ENCODE results near the gene ZNF750.
A peak's percentile ranks its signal among the peaks of the same experiment; 100 is the strongest.

Gene ZNF750

DNA sequence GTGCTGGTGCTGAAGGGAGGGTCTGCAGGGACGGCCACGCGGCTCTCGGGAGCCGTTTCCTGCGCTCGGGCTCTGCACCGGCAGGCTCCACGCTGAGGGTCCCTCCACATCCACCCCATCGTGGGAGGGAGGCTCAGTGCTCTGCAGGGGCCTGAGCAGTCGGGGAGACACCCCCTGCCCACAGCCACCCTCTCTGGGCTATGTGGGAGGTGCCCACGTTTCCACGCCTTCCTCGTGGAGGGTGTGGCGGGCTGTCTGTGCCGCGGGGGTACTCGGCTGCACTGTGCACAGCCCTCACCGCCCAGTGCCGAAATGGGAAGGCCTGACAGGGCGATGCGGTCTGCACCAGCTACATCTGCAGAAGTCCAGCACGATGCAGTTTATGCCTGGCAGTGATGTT is 25.5 kb upstream of the ZNF750 start:
- no peak for DNase-seq
- H3K27ac ChIP-seq (ENCODE audit: low read depth, low read length): no peak overlapping the region
- H3K9me3 ChIP-seq (ENCODE audit: insufficient read depth, low read depth, low read length): peaks cover 3% of the 10 kb centered on the region
- no peaks in the 10 kb centered on the region for H3K27me3 ChIP-seq (ENCODE audit: insufficient read depth, low read length)
- no peak overlapping the region for H2AFZ ChIP-seq (ENCODE audit: insufficient read depth, low read length, poor library complexity)
- no peak overlapping the region for H4K12ac ChIP-seq (ENCODE audit: low read depth, low read length)
- peaks cover 7% of the 10 kb centered on the region for H3K79me2 ChIP-seq (ENCODE audit: control insufficient read depth, insufficient read depth, low read length, poor library complexity)
- H2AK5ac ChIP-seq (ENCODE audit: low read length): peak overlapping the region; percentile 66
- peak overlapping the region; percentile 20 for H2BK12ac ChIP-seq (ENCODE audit: low read length)
- H4K91ac ChIP-seq (ENCODE audit: low read depth, low read length): peak overlapping the region; percentile 52
- H3K14ac ChIP-seq (ENCODE audit: low read length): peak overlapping the region; percentile 6
- H2BK120ac ChIP-seq (ENCODE audit: insufficient read depth, low read length, poor library complexity): peak overlapping the region; percentile 39
- no peak overlapping the region for H3K9ac ChIP-seq (ENCODE audit: low read length)
- H2BK5ac ChIP-seq (ENCODE audit: low read depth, low read length, poor library complexity): no peak overlapping the region
- no CpG with 5 or more reads among the region's 23 CpGs for WGBS (ENCODE audit: extremely low coverage, insufficient coverage, insufficient read length)
- peak overlapping the region; percentile 33 for H3K18ac ChIP-seq (ENCODE audit: low read length)
- H3K4me1 ChIP-seq (ENCODE audit: control insufficient read depth in 1 of 2, insufficient read depth in 2 of 2, low read length in 2 of 2): peaks cover 53 to 55% of the 10 kb centered on the region in 2 experiments
- H3K79me1 ChIP-seq (ENCODE audit: low read length): peaks cover 32% of the 10 kb centered on the region
- peak overlapping the region; percentile 20 for H3K4ac ChIP-seq (ENCODE audit: low read depth, low read length)
- H3K4me3 ChIP-seq (ENCODE audit: low read depth, low read length): no peak overlapping the region
- no peak overlapping the region for H3K23ac ChIP-seq (ENCODE audit: low read length)
- H3K36me3 ChIP-seq (ENCODE audit: control insufficient read depth in 1 of 2, insufficient read depth in 2 of 2, low read length in 2 of 2): peaks cover 3% of the 10 kb centered on the region in 2 experiments
- no peak overlapping the region for H3K4me2 ChIP-seq (ENCODE audit: low read length)
- H4K8ac ChIP-seq (ENCODE audit: low read depth, low read length): no peak overlapping the region

DNA sequence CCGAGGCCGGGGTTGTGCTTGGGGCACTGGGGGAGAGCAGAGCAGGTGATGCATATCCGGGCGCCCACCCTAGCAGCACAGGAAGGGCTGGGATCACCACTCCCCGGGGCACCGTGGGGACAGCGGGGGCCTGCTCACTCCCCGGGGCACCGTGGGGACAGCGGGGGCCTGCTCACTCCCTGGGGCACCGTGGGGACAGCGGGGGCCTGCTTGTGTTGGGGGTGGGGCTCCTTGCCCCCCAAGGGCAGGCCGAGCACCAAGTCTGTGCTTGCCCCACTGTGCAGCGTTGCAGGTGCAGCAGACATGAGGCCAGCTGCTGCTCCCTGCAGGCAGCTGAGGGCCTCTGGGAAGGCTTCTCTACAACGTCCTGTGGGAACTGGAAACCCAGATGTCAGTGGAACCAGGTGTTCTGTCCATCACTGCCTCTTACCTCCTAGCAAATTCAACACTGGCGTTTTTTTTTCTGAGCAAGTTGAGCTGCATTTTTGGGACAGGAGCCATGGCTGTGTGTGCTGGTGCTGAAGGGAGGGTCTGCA is 25.0 kb upstream of the ZNF750 start:
- H3K18ac ChIP-seq (ENCODE audit: low read length): peak overlapping the region; percentile 66
- peak overlapping the region; percentile 52 for H4K91ac ChIP-seq (ENCODE audit: low read depth, low read length)
- peak overlapping the region; percentile 6 for H3K14ac ChIP-seq (ENCODE audit: low read length)
- H3K79me2 ChIP-seq (ENCODE audit: control insufficient read depth, insufficient read depth, low read length, poor library complexity): peaks cover 7% of the 10 kb centered on the region
- peaks cover 58 to 60% of the 10 kb centered on the region in 2 experiments for H3K4me1 ChIP-seq (ENCODE audit: control insufficient read depth in 1 of 2, insufficient read depth in 2 of 2, low read length in 2 of 2)
- peak in 1 of 2 donors; percentile 67 for DNase-seq
- peak overlapping the region; percentile 20 for H2BK12ac ChIP-seq (ENCODE audit: low read length)
- H3K36me3 ChIP-seq (ENCODE audit: control insufficient read depth in 1 of 2, insufficient read depth in 2 of 2, low read length in 2 of 2): no peaks in the 10 kb centered on the region
- no peak overlapping the region for H4K8ac ChIP-seq (ENCODE audit: low read depth, low read length)
- no peak overlapping the region for H2AFZ ChIP-seq (ENCODE audit: insufficient read depth, low read length, poor library complexity)
- H3K4ac ChIP-seq (ENCODE audit: low read depth, low read length): no peak overlapping the region
- H3K79me1 ChIP-seq (ENCODE audit: low read length): peaks cover 37% of the 10 kb centered on the region
- H3K27ac ChIP-seq (ENCODE audit: low read depth, low read length): no peak overlapping the region
- H3K4me2 ChIP-seq (ENCODE audit: low read length): no peak overlapping the region
- H4K12ac ChIP-seq (ENCODE audit: low read depth, low read length): no peak overlapping the region
- WGBS (ENCODE audit: extremely low coverage, insufficient coverage, insufficient read length): no CpG with 5 or more reads among the region's 16 CpGs
- no peak overlapping the region for H3K9ac ChIP-seq (ENCODE audit: low read length)
- no peak overlapping the region for H2BK5ac ChIP-seq (ENCODE audit: low read depth, low read length, poor library complexity)
- H3K4me3 ChIP-seq (ENCODE audit: low read depth, low read length): no peak overlapping the region
- H3K9me3 ChIP-seq (ENCODE audit: insufficient read depth, low read depth, low read length): peaks cover 3% of the 10 kb centered on the region
- no peak overlapping the region for H3K23ac ChIP-seq (ENCODE audit: low read length)
- H3K27me3 ChIP-seq (ENCODE audit: insufficient read depth, low read length): no peaks in the 10 kb centered on the region
- H2BK120ac ChIP-seq (ENCODE audit: insufficient read depth, low read length, poor library complexity): peak overlapping the region; percentile 70
- peak overlapping the region; percentile 66 for H2AK5ac ChIP-seq (ENCODE audit: low read length)

- Histone ChIP-seq H3K18ac (ENCODE audit: low read length) (peak overlapping the region; percentile 66), H2AK5ac (ENCODE audit: low read length) (peak overlapping the region; percentile 67), H3K27me3 (ENCODE audit: insufficient read depth, low read length) (no peaks in the 10 kb centered on the region), H3K4me3 (ENCODE audit: low read depth, low read length) (no peak overlapping the region), H3K4ac (ENCODE audit: low read depth, low read length) (no peak overlapping the region), H3K14ac (ENCODE audit: low read length) (peak overlapping the region; percentile 56), H2BK5ac (ENCODE audit: low read depth, low read length, poor library complexity) (no peak overlapping the region), H3K4me1 (ENCODE audit: control insufficient read depth in 1 of 2, insufficient read depth in 2 of 2, low read length in 2 of 2) (peaks cover 64 to 66% of the 10 kb centered on the region in 2 experiments), H3K23ac (ENCODE audit: low read length) (no peak overlapping the region), H3K79me1 (ENCODE audit: low read length) (peaks cover 43% of the 10 kb centered on the region), H2AFZ (ENCODE audit: insufficient read depth, low read length, poor library complexity) (no peak overlapping the region), H3K4me2 (ENCODE audit: low read length) (peak overlapping the region; percentile 11), H3K27ac (ENCODE audit: low read depth, low read length) (peak overlapping the region; percentile 6), H2BK12ac (ENCODE audit: low read length) (peak overlapping the region; percentile 37), H4K8ac (ENCODE audit: low read depth, low read length) (no peak overlapping the region), H3K36me3 (ENCODE audit: control insufficient read depth in 1 of 2, insufficient read depth in 2 of 2, low read length in 2 of 2) (no peaks in the 10 kb centered on the region), H3K79me2 (ENCODE audit: control insufficient read depth, insufficient read depth, low read length, poor library complexity) (peaks cover 13% of the 10 kb centered on the region), H3K9ac (ENCODE audit: low read length) (no peak overlapping the region), H3K9me3 (ENCODE audit: insufficient read depth, low read depth, low read length) (peaks cover 3% of the 10 kb centered on the region), H2BK120ac (ENCODE audit: insufficient read depth, low read length, poor library complexity) (peak overlapping the region; percentile 70), H4K91ac (ENCODE audit: low read depth, low read length) (peak overlapping the region; percentile 41), H4K12ac (ENCODE audit: low read depth, low read length) (no peak overlapping the region)
- no CpG with 5 or more reads among the region's 18 CpGs for WGBS (ENCODE audit: extremely low coverage, insufficient coverage, insufficient read length)
- DNase-seq: peak in 1 of 2 donors; percentile 42
These were observed 24.3 kb upstream of the ZNF750 start for GRCh38 chr17:82863941-82864712.

- Histone ChIP-seq H3K23ac (ENCODE audit: low read length) (no peak overlapping the region), H3K9me3 (ENCODE audit: insufficient read depth, low read depth, low read length) (peaks cover 3% of the 10 kb centered on the region), H3K27ac (ENCODE audit: low read depth, low read length) (peak overlapping the region; percentile 6), H3K27me3 (ENCODE audit: insufficient read depth, low read length) (no peaks in the 10 kb centered on the region), H3K4ac (ENCODE audit: low read depth, low read length) (peak overlapping the region; percentile 13), H2BK5ac (ENCODE audit: low read depth, low read length, poor library complexity) (peak overlapping the region; percentile 13), H3K18ac (ENCODE audit: low read length) (peak overlapping the region; percentile 58), H2BK120ac (ENCODE audit: insufficient read depth, low read length, poor library complexity) (peak overlapping the region; percentile 6), H4K12ac (ENCODE audit: low read depth, low read length) (no peak overlapping the region), H3K4me2 (ENCODE audit: low read length) (peak overlapping the region; percentile 11), H4K91ac (ENCODE audit: low read depth, low read length) (peak overlapping the region; percentile 74), H3K14ac (ENCODE audit: low read length) (peak overlapping the region; percentile 54), H3K4me3 (ENCODE audit: low read depth, low read length) (no peak overlapping the region), H3K79me1 (ENCODE audit: low read length) (peaks cover 50% of the 10 kb centered on the region), H2AFZ (ENCODE audit: insufficient read depth, low read length, poor library complexity) (peak overlapping the region; percentile 2), H3K36me3 (ENCODE audit: control insufficient read depth in 1 of 2, insufficient read depth in 2 of 2, low read length in 2 of 2) (no peaks in the 10 kb centered on the region), H3K4me1 (ENCODE audit: control insufficient read depth in 1 of 2, insufficient read depth in 2 of 2, low read length in 2 of 2) (peaks cover 70 to 72% of the 10 kb centered on the region in 2 experiments), H3K9ac (ENCODE audit: low read length) (no peak overlapping the region), H3K79me2 (ENCODE audit: control insufficient read depth, insufficient read depth, low read length, poor library complexity) (peaks cover 18% of the 10 kb centered on the region), H4K8ac (ENCODE audit: low read depth, low read length) (peak overlapping the region; percentile 12), H2BK12ac (ENCODE audit: low read length) (peak overlapping the region; percentile 51), H2AK5ac (ENCODE audit: low read length) (peak overlapping the region; percentile 33)
- DNase-seq: no peak
- no CpG with 5 or more reads among the region's 11 CpGs for WGBS (ENCODE audit: extremely low coverage, insufficient coverage, insufficient read length)
These were observed 23.6 kb upstream of the ZNF750 start for GRCh38 chr17:82863383-82863940.
